ENCODE results near the gene NEURL4. TPM values are rescaled to one million over a fixed set of nuclear protein-coding genes. Genes with fewer than 3 reads are reported as not detected.

NEURL4 gene
- total RNA-seq, 1 experiment from 2014 or later: 21.4 TPM

GRCh38 chr17:7290685-7291084 is 38.5 kb downstream of the NEURL4 start:
- no TSS peak for BruUV-seq (replicated peaks)
- no peak for ATAC-seq
- Histone ChIP-seq H4K20me1 (ENCODE audit: low read length) (no peaks in the 10 kb centered on the region), H3K79me2 (ENCODE audit: low read length) (no peaks in the 10 kb centered on the region), H3K4me2 (ENCODE audit: low read length) (no peak overlapping the region), H3F3A (ENCODE audit: low read length, unreplicated experiment) (no peaks in the 10 kb centered on the region), H3K27me3 (ENCODE audit: low read length) (no peaks in the 10 kb centered on the region), H3K36me3 (ENCODE audit: low read depth, low read length) (no peaks in the 10 kb centered on the region), H3K4me3 (ENCODE audit: low read length) (no peak overlapping the region), H3K27ac (ENCODE audit: low read length) (no peak overlapping the region), H3K9me3 (ENCODE audit: low read length) (no peaks in the 10 kb centered on the region), H2AFZ (ENCODE audit: low read length) (no peak overlapping the region), H3K4me1 (ENCODE audit: insufficient read depth, low read length) (peaks cover 3% of the 10 kb centered on the region; the same call in 1 of the 2 replicates), H3K9me2 (replicated peaks; ENCODE audit: low read length) (no peaks in the 10 kb centered on the region), H3K9ac (ENCODE audit: low read length) (no peak overlapping the region)
- no peak for TF ChIP-seq EZH2phosphoT487 (IDR thresholded peaks at IDR 0.05; ENCODE audit: borderline replicate concordance, low read length)
- intact Hi-C loops (cut with micrococcal nuclease): no loop called here
- no peak for DNase-seq
- POLR2A ChIA-PET (ENCODE audit: unreplicated experiment): no interaction called here
- CTCF ChIA-PET: no interaction called here

- no peak overlapping the region for H2AFZ ChIP-seq (ENCODE audit: low read length)
- no peak overlapping the region for H3K9ac ChIP-seq (ENCODE audit: low read length)
- H3F3A ChIP-seq (ENCODE audit: low read length, unreplicated experiment): no peaks in the 10 kb centered on the region
- POLR2A ChIA-PET (ENCODE audit: unreplicated experiment): interaction anchor here (0.5 kb wide), 1 partner anchor 69 kb away, joined by 3 read pairs; no protein-coding TSS in a partner anchor
- no peak overlapping the region for H3K4me2 ChIP-seq (ENCODE audit: low read length)
- no peak overlapping the region for H3K27ac ChIP-seq (ENCODE audit: low read length)
- H3K27me3 ChIP-seq (ENCODE audit: low read length): no peaks in the 10 kb centered on the region
- CTCF ChIA-PET: no interaction called here
- no peaks in the 10 kb centered on the region for H4K20me1 ChIP-seq (ENCODE audit: low read length)
- H3K4me1 ChIP-seq (ENCODE audit: insufficient read depth, low read length): peaks cover 3% of the 10 kb centered on the region; the same call in 1 of the 2 replicates
- TF ChIP-seq CTCF (conservative IDR thresholded peaks at IDR 0.05; ENCODE audit: low read depth, low read length) (no peak), EZH2 (IDR thresholded peaks at IDR 0.05; ENCODE audit: low read length, unreplicated experiment) (no peak), EZH2phosphoT487 (IDR thresholded peaks at IDR 0.05; ENCODE audit: borderline replicate concordance, low read length) (no peak)
- DNase-seq (no peak), ATAC-seq (no peak)
- no peaks in the 10 kb centered on the region for H3K9me2 ChIP-seq (replicated peaks; ENCODE audit: low read length)
- H3K79me2 ChIP-seq (ENCODE audit: low read length): no peaks in the 10 kb centered on the region
- H3K9me3 ChIP-seq (ENCODE audit: low read length): no peaks in the 10 kb centered on the region
- no peaks in the 10 kb centered on the region for H3K36me3 ChIP-seq (ENCODE audit: low read depth, low read length)
- no TSS peak for BruUV-seq (replicated peaks)
- no peak overlapping the region for H3K4me3 ChIP-seq (ENCODE audit: low read length)
- intact Hi-C loops (cut with micrococcal nuclease): no loop called here
Measured at GRCh38 chr17:7290166-7290565, 39.0 kb downstream of the NEURL4 start.

- ATAC-seq (no peak), DNase-seq (no peak)
- H3K27ac ChIP-seq (ENCODE audit: low read length): no peak overlapping the region
- H3F3A ChIP-seq (ENCODE audit: low read length, unreplicated experiment): no peaks in the 10 kb centered on the region
- H3K9ac ChIP-seq (ENCODE audit: low read length): no peak overlapping the region
- no peaks in the 10 kb centered on the region for H3K4me1 ChIP-seq (ENCODE audit: insufficient read depth, low read length)
- no peaks in the 10 kb centered on the region for H3K36me3 ChIP-seq (ENCODE audit: low read depth, low read length)
- no peak for TF ChIP-seq EZH2 (IDR thresholded peaks at IDR 0.05; ENCODE audit: low read length, unreplicated experiment)
- no peak for TF ChIP-seq EZH2phosphoT487 (IDR thresholded peaks at IDR 0.05; ENCODE audit: borderline replicate concordance, low read length)
- TF ChIP-seq CTCF (conservative IDR thresholded peaks at IDR 0.05; ENCODE audit: low read depth, low read length): no peak
- H3K9me3 ChIP-seq (ENCODE audit: low read length): no peaks in the 10 kb centered on the region
- ChIA-PET CTCF (no interaction called here), POLR2A (ENCODE audit: unreplicated experiment) (interaction anchor here (0.5 kb wide), 1 partner anchor 68 kb away, joined by 3 read pairs; no protein-coding TSS in a partner anchor)
- BruUV-seq (replicated peaks): no TSS peak
- H3K4me3 ChIP-seq (ENCODE audit: low read length): no peak overlapping the region
- H3K9me2 ChIP-seq (replicated peaks; ENCODE audit: low read length): no peaks in the 10 kb centered on the region
- H3K27me3 ChIP-seq (ENCODE audit: low read length): no peaks in the 10 kb centered on the region
- H3K4me2 ChIP-seq (ENCODE audit: low read length): no peak overlapping the region
- no peaks in the 10 kb centered on the region for H3K79me2 ChIP-seq (ENCODE audit: low read length)
- intact Hi-C loops (cut with micrococcal nuclease): no loop called here
- no peak overlapping the region for H2AFZ ChIP-seq (ENCODE audit: low read length)
- H4K20me1 ChIP-seq (ENCODE audit: low read length): no peaks in the 10 kb centered on the region
Measured at GRCh38 chr17:7289256-7290032, 39.7 kb downstream of the NEURL4 start.
